Thyroid gland (tissue), 4 donors: ENCODE results near the gene PFKFB2. TPM values are rescaled to one million over a fixed set of nuclear protein-coding genes. Genes with fewer than 3 reads are reported as not detected.

Source experiments
- DNase-seq, 2 donors: peaks; one replicate each; pipeline ENCODE4 v3.0.0-alpha.2; 2019
- H3K27ac ChIP-seq, 3 donors: fragments of 200-600 bp; sonication (generic); 1 replicate in 2 of 3; 2 replicates in 1 of 3; pipeline ENCODE4 v1.5.1; 2016 to 2019; ENCODE audit warnings: mild to moderate bottlenecking in 1 of 3, moderate library complexity in 1 of 3
- H3K27me3 ChIP-seq: fragments of 200-600 bp; sonication (generic); one replicate; pipeline ENCODE4 v1.5.1; 2019
- H3K36me3 ChIP-seq, 2 donors: fragments of 200-600 bp; sonication (generic); one replicate each; pipeline ENCODE4 v1.5.1; 2016 to 2019
- H3K4me1 ChIP-seq, 2 donors: fragments of 200-600 bp; sonication (generic); one replicate each; pipeline ENCODE4 v1.5.1; 2017 to 2019
- H3K4me3 ChIP-seq, 3 donors: fragments of 200-600 bp; sonication (generic); replicated peaks in 1 of 3; 1 replicate in 2 of 3; 2 replicates in 1 of 3; pipeline ENCODE4 v1.5.1; 2016; ENCODE audit warnings: mild to moderate bottlenecking in 1 of 3
- H3K9me3 ChIP-seq: fragments of 200-600 bp; sonication (generic); one replicate; pipeline ENCODE4 v1.5.1; 2017
- CTCF ChIP-seq, 6 experiments: fragments of 200-600 bp in 3 of 6; fragments of 450-650 bp in 3 of 6; sonication (generic) in 3 of 6; IDR thresholded peaks; one replicate each; pipeline ENCODE4 v1.5.1; 2016 to 2019; ENCODE audit warnings: antibody characterized with exemption in 6 of 6, mild to moderate bottlenecking in 2 of 6, inconsistent platforms in 1 of 6, moderate library complexity in 1 of 6
- POLR2A ChIP-seq, 2 donors: fragments of 450-650 bp; IDR thresholded peaks; one replicate each; pipeline ENCODE4 v1.6.1; 2017; ENCODE audit warnings: antibody characterized with exemption in 2 of 2, mild to moderate bottlenecking in 2 of 2, moderate library complexity in 1 of 2
- WGBS, 2 donors: methylation state at CpG; one replicate each; pipeline ENCODE4 v1.1.5; 2017; 5-methylcytosine and 5-hydroxymethylcytosine counted together
- intact Hi-C: fragments of 100-400 bp; cut with DNase I; formaldehyde crosslinking; loops from one replicate; pipeline ENCODE4 v1.15.1; 2023
- total RNA-seq, 4 donors: library from RNA; depleted of rRNA; stranded (reverse); fragments of >200 nt; gene quantifications; one replicate each; pipeline ENCODE4 v1.2.3, GENCODE V29; 2016

The PFKFB2 gene
- total RNA-seq, 4 donors from 2014 or later, result 87.7 to 191 (median 110) TPM

GRCh38 chr1:207069061-207069460, 16.0 kb downstream of the PFKFB2 start:
- H3K9me3 ChIP-seq, result no peaks in the 10 kb centered on the region
- no peak overlapping the region for H3K4me3 ChIP-seq
- peaks cover 48 to 51% of the 10 kb centered on the region in 2 donors for H3K4me1 ChIP-seq
- TF ChIP-seq POLR2A (IDR thresholded peaks at IDR 0.05) (no peak), CTCF (IDR thresholded peaks at IDR 0.05) (no peak)
- H3K27ac ChIP-seq, result peak overlapping the region; percentile 91 to 99 (median 98)
- intact Hi-C loops, result no loop called here
- peaks cover 34 to 46% of the 10 kb centered on the region in 2 donors for H3K36me3 ChIP-seq
- WGBS, 2 donors, result 87 to 91% methylated on average over 3 of the region's 3 CpGs
- H3K27me3 ChIP-seq, result no peaks in the 10 kb centered on the region
- no peak for DNase-seq

GRCh38 chr1:207069858-207070506, 16.9 kb downstream of the PFKFB2 start:
- 33% methylated on average over 5 of the region's 5 CpGs; no CpG with 5 or more reads in 1 of the 2 donors for WGBS, 2 donors
- intact Hi-C loops, result loop anchor here (10.0 kb wide), 1 partner anchor 65 kb away; no protein-coding TSS in a partner anchor

GRCh38 chr1:207070811-207071210, 17.7 kb downstream of the PFKFB2 start:
- intact Hi-C loops, result loop anchor here (10.0 kb wide), 1 partner anchor 66 kb away; no protein-coding TSS in a partner anchor
- H3K36me3 ChIP-seq, result peaks cover 34 to 51% of the 10 kb centered on the region in 2 donors
- no peak overlapping the region for H3K4me3 ChIP-seq
- no peak for TF ChIP-seq POLR2A (IDR thresholded peaks at IDR 0.05)
- no peak for TF ChIP-seq CTCF (IDR thresholded peaks at IDR 0.05)
- WGBS, 2 donors, result 86% methylated on average over 4 of the region's 4 CpGs
- no peak for DNase-seq
- no peaks in the 10 kb centered on the region for H3K27me3 ChIP-seq
- peak overlapping the region; percentile 32 to 99 (median 98) for H3K27ac ChIP-seq
- peaks cover 42 to 43% of the 10 kb centered on the region in 2 donors for H3K4me1 ChIP-seq
- H3K9me3 ChIP-seq, result no peaks in the 10 kb centered on the region

More at GRCh38 chr1:207069858-207070506, 16.9 kb downstream of the PFKFB2 start:
- Histone ChIP-seq H3K4me1 (peaks cover 50 to 51% of the 10 kb centered on the region in 2 donors), H3K27me3 (no peaks in the 10 kb centered on the region), H3K36me3 (peaks cover 34 to 48% of the 10 kb centered on the region in 2 donors), H3K9me3 (no peaks in the 10 kb centered on the region), H3K27ac (peak overlapping the region; percentile 15 to 99 (median 98)), H3K4me3 (no peak overlapping the region)
- TF ChIP-seq POLR2A (IDR thresholded peaks at IDR 0.05) (no peak), CTCF (IDR thresholded peaks at IDR 0.05) (no peak)
- peak; percentile 84 for DNase-seq

GRCh38 chr1:207071426-207071825, 18.4 kb downstream of the PFKFB2 start:
- no peak for DNase-seq
- Histone ChIP-seq H3K27ac (peak overlapping the region in 2 of 3 donors; percentile 32 to 98), H3K36me3 (peaks cover 34 to 51% of the 10 kb centered on the region in 2 donors), H3K27me3 (no peaks in the 10 kb centered on the region), H3K4me1 (peaks cover 37 to 38% of the 10 kb centered on the region in 2 donors), H3K4me3 (no peak overlapping the region), H3K9me3 (no peaks in the 10 kb centered on the region)
- 91 to 92% methylated on average over 6 of the region's 6 CpGs for WGBS, 2 donors
- TF ChIP-seq POLR2A (IDR thresholded peaks at IDR 0.05), result no peak
- intact Hi-C loops, result loop anchor here (10.0 kb wide), 1 partner anchor 67 kb away; no protein-coding TSS in a partner anchor

- no peak overlapping the region for H3K4me3 ChIP-seq
- intact Hi-C loops, result loop anchor here (10.0 kb wide), 1 partner anchor 67 kb away; no protein-coding TSS in a partner anchor
- 87 to 91% methylated on average over 8 of the region's 8 CpGs for WGBS, 2 donors
- no peaks in the 10 kb centered on the region for H3K9me3 ChIP-seq
- peaks cover 34 to 51% of the 10 kb centered on the region in 2 donors for H3K36me3 ChIP-seq
- no peaks in the 10 kb centered on the region for H3K27me3 ChIP-seq
- H3K27ac ChIP-seq, result peak overlapping the region in 2 of 3 donors; percentile 24 to 98
- TF ChIP-seq CTCF (IDR thresholded peaks at IDR 0.05) (no peak), POLR2A (IDR thresholded peaks at IDR 0.05) (no peak)
- DNase-seq, result no peak
- H3K4me1 ChIP-seq, result peaks cover 30 to 31% of the 10 kb centered on the region in 2 donors
Observed at GRCh38 chr1:207072233-207072632, 19.2 kb downstream of the PFKFB2 start.
